ENCODE data around the gene MAPK8IP1.

MAPK8IP1 gene

DNA sequence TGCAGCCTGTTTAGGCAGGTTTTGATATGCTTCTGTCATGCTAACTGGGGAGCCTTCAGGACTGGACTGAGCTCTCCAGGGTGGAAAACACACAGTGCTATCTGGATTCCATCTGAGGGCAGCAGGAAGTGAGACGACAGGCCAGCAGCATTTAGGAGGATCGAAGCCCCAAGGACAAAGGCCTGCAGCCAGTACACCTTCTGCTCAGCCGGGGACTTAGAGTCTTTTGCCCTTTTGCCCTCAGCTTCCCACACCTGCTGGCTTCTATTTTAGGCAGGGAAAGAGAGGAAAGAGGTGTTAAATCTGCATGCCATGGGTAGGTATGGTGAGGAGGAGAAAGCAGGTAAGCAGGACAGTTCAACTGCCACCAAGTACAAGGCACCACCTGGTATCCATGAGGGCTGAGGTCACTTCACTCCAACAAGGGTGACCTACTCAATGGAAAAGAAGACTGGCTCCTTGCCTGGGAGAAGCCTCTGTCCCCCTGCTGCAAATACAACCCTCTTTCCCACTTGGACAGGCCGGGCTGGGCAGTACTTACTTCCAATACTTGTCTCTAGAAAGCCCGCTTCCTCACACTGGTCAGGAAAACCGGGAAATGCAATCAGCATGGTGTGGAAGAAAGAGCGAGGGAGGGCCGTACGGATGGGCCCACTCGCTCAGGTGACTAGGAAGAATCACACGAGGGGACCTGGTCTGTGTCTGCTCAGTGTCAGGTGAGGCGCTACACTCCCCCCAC, 49.3 kb downstream of the MAPK8IP1 start:
- no peaks in the 10 kb centered on the region for H3K27me3 ChIP-seq
- H3K36me3 ChIP-seq = peaks cover 61 to 79% (median 70%) of the 10 kb centered on the region in 3 donors
- no peak overlapping the region for H3K27ac ChIP-seq
- no peak for DNase-seq
- H3K4me3 ChIP-seq = no peak overlapping the region
- TF ChIP-seq, protein P1, sequence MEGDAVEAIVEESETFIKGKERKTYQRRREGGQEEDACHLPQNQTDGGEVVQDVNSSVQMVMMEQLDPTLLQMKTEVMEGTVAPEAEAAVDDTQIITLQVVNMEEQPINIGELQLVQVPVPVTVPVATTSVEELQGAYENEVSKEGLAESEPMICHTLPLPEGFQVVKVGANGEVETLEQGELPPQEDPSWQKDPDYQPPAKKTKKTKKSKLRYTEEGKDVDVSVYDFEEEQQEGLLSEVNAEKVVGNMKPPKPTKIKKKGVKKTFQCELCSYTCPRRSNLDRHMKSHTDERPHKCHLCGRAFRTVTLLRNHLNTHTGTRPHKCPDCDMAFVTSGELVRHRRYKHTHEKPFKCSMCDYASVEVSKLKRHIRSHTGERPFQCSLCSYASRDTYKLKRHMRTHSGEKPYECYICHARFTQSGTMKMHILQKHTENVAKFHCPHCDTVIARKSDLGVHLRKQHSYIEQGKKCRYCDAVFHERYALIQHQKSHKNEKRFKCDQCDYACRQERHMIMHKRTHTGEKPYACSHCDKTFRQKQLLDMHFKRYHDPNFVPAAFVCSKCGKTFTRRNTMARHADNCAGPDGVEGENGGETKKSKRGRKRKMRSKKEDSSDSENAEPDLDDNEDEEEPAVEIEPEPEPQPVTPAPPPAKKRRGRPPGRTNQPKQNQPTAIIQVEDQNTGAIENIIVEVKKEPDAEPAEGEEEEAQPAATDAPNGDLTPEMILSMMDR (IDR thresholded peaks at IDR 0.05) = no peak
- H3K9me3 ChIP-seq = no peaks in the 10 kb centered on the region
- intact Hi-C loops (cut with DNase I; ENCODE audit: low total_unique reads) = no loop called here
- H3K4me1 ChIP-seq = peaks cover 0 to 7% (median 0%) of the 10 kb centered on the region in 4 donors

- no peaks in the 10 kb centered on the region for H3K9me3 ChIP-seq
- peaks cover 61 to 75% (median 70%) of the 10 kb centered on the region in 3 donors for H3K36me3 ChIP-seq
- no peak for DNase-seq
- no peak overlapping the region for H3K27ac ChIP-seq
- H3K4me3 ChIP-seq = no peak overlapping the region
- TF ChIP-seq, protein P1 (IDR thresholded peaks at IDR 0.05) = no peak
- no peaks in the 10 kb centered on the region for H3K27me3 ChIP-seq
- intact Hi-C loops (cut with DNase I; ENCODE audit: low total_unique reads) = no loop called here
- H3K4me1 ChIP-seq = peaks cover 0 to 5% (median 0%) of the 10 kb centered on the region in 4 donors
Measured at GRCh38 chr11:45935349-45936064, 50.1 kb downstream of the MAPK8IP1 start.

- H3K4me1 ChIP-seq = peaks cover 0 to 3% (median 0%) of the 10 kb centered on the region in 4 donors
- intact Hi-C loops (cut with DNase I; ENCODE audit: low total_unique reads) = no loop called here
Measured at GRCh38 chr11:45936511-45937054, 51.1 kb downstream of the MAPK8IP1 start.

GRCh38 chr11:45937916-45938315, 52.5 kb downstream of the MAPK8IP1 start:
- Histone ChIP-seq H3K27me3 (no peaks in the 10 kb centered on the region), H3K4me3 (no peak overlapping the region), H3K27ac (no peak overlapping the region), H3K4me1 (peaks cover 0 to 3% (median 0%) of the 10 kb centered on the region in 4 donors), H3K36me3 (peaks cover 60 to 73% (median 67%) of the 10 kb centered on the region in 3 donors), H3K9me3 (no peaks in the 10 kb centered on the region)
- no peak for DNase-seq
- intact Hi-C loops (cut with DNase I; ENCODE audit: low total_unique reads) = no loop called here
- TF ChIP-seq, protein P1 (IDR thresholded peaks at IDR 0.05) = no peak

More at GRCh38 chr11:45936511-45937054, 51.1 kb downstream of the MAPK8IP1 start:
- Histone ChIP-seq H3K27ac (no peak overlapping the region), H3K27me3 (no peaks in the 10 kb centered on the region), H3K36me3 (peaks cover 61 to 72% (median 70%) of the 10 kb centered on the region in 3 donors), H3K9me3 (no peaks in the 10 kb centered on the region), H3K4me3 (no peak overlapping the region)
- TF ChIP-seq, protein P1 (IDR thresholded peaks at IDR 0.05) = no peak
- no peak for DNase-seq

- H3K9me3 ChIP-seq = no peaks in the 10 kb centered on the region
- DNase-seq = no peak
- H3K4me3 ChIP-seq = no peak overlapping the region
- peaks cover 59 to 65% (median 60%) of the 10 kb centered on the region in 3 donors for H3K36me3 ChIP-seq
- H3K27me3 ChIP-seq = no peaks in the 10 kb centered on the region
- intact Hi-C loops (cut with DNase I; ENCODE audit: low total_unique reads) = no loop called here
- no peaks in the 10 kb centered on the region for H3K4me1 ChIP-seq
- TF ChIP-seq, protein P1 (IDR thresholded peaks at IDR 0.05) = no peak
- no peak overlapping the region for H3K27ac ChIP-seq
Measured at GRCh38 chr11:45939836-45940235, 54.4 kb downstream of the MAPK8IP1 start.

Measured in tibial artery (tissue), 4 donors.